ENCODE results near the gene KIF21B.
A peak's percentile ranks its signal among the peaks of the same experiment; 100 is the strongest.

Gene KIF21B

DNA sequence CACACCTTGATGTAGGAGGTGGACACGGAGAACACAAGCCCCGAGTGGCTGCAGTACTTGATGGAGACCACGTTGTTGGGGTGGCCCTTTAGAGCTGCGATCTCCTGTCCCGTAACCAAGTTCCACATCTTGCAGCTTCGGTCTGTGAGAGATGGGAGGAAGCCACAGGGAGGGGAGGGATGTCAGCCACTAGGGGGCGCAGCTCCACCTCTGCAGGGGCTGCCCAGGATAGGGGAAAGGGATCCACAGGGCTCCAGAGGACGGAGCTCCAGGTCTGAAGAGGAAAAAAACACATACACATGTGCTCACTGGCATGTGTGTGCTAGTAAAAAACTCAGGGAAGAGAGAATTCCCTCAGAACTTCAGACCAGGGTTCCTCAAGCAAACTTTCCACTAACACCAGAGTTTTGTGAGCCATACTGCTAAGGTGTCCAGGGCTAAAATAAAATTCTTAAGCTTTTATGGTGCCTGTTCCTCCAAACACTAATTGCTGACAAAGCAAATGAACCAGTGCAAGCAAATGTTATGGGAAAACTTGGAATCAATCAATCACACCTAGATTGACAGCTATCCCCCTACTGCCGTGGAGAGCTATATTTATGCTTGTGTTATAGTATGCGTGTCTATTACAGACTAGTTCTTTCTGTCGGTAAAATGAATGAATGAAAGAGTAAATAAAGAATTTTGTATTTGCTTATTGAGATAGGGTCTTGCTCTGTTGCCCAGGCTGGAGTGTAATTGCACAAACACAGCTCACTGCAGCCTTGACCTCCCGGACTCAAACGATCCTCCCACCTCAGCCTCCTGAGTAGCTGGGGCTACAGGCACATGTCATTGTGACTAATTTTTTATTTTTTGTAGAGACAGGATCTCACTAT lies 43.7 kb downstream of the KIF21B start:
- H3K4me1 Mint-ChIP-seq: no peaks in the 10 kb centered on the region
- H3K4me3 Mint-ChIP-seq: no peak overlapping the region
- H3K9me3 Mint-ChIP-seq: no peaks in the 10 kb centered on the region
- ATAC-seq: peak; percentile 67
- peak overlapping the region; percentile 82 for H3K27ac Mint-ChIP-seq
- H3K36me3 Mint-ChIP-seq: peaks cover 100% of the 10 kb centered on the region
- peak; percentile 64 to 82 for DNase-seq (ENCODE audit: low spot score in 2 of 2)

DNA sequence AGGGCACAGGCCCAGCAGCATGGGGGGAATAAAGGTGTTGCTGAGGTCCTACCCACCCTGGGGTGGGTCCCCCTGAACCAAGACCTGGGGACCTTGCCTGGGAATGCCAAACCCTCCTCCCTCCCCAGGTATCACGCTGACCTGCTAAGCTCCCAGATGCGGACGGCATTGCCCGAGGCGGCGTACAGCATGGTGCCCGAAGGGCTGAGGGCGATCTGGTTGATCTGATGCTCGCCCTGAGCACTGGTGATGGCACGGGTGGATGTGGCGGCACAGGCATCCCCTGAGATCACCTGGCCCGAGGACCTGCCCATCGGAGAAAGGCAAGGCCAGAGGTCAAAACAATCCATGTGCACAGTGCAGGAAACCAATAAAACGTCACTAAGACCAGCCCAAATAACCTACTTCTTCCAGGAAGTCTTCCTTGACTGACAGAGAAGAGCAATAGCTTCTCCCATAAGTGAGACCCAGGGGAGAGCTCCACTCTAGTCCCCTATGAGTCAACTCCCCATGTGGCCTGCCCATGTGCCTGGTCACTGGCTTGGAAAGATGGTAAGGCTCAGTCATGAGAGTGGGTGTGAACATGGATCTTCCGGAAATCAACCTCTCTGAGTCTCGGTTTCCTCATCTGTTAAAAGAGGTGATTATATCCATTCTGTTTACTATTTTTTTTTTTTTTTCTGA lies 46.3 kb downstream of the KIF21B start:
- Mint-ChIP-seq H3K27ac (no peak overlapping the region), H3K4me1 (no peaks in the 10 kb centered on the region), H3K36me3 (peaks cover 100% of the 10 kb centered on the region), H3K4me3 (no peak overlapping the region), H3K9me3 (no peaks in the 10 kb centered on the region)
- ATAC-seq: no peak
- DNase-seq (ENCODE audit: low spot score in 2 of 2): no peak

DNA sequence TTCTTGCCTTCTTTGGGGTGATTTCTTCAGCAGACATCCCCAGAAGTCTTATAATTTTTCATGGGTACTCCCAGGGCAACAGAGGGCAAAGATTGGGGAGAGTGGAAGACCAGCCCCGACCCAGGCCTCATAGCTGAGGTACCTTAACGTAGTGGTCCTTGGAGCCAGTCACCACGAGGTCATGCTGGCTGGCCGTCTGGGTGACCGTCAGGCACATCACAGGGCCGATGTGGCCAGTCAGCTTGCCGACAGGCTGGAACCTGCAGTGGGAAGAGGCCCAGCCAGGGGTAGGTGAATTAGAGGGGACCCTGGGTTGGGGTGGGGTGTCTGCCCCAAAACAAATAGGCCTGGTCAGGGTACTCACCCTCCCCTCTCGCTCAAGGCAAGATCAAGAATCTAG lies 46.9 kb downstream of the KIF21B start:
- peaks cover 100% of the 10 kb centered on the region for H3K36me3 Mint-ChIP-seq
- no peak overlapping the region for H3K4me3 Mint-ChIP-seq
- no peaks in the 10 kb centered on the region for H3K4me1 Mint-ChIP-seq
- no peak for ATAC-seq
- peak overlapping the region; percentile 29 for H3K27ac Mint-ChIP-seq
- no peaks in the 10 kb centered on the region for H3K9me3 Mint-ChIP-seq
- DNase-seq (ENCODE audit: low spot score in 2 of 2): no peak

DNA sequence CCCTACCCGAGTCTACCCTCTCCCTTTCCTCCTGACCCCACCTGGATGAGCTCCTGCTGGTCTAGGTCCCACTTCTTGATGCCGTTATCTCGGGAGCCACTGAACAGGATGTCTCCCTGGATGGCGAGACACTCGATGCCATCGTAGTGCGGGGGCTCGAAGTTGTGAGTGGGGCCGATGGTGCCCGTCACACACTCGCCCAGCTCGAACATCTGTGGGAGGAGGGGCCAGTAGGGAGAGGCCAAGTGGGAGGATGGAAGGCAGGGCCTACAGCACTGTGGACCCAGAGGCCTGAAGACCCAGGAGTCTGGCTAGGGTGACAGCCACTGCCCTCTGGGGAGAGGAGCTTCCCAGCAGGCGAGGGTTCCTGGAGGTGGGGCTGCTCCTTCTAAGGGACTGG lies 48.1 kb downstream of the KIF21B start:
- Mint-ChIP-seq H3K4me3 (no peak overlapping the region), H3K36me3 (peaks cover 100% of the 10 kb centered on the region), H3K27ac (no peak overlapping the region), H3K9me3 (no peaks in the 10 kb centered on the region), H3K4me1 (peaks cover 3% of the 10 kb centered on the region)
- DNase-seq (ENCODE audit: low spot score in 2 of 2) (no peak), ATAC-seq (no peak)

DNA sequence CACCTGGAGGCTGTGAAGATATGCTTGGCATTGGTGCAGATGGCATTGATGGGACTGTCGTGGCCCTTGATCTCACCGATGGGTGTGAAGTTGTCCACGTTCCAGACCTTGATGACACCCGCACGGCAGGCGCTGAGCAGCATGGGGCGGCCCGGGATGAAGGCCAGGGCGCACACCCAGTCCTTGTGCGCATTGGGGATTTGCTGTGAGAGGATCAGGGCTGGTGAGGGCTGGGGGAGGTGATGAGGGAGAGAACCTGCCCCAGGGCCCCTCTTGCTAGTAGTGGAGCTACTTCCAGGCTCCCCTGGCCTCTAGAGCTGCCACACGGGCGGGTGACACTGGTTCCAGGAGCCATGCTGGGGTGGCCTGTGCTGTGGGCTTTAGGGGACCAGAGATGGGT lies 48.8 kb downstream of the KIF21B start:
- no peaks in the 10 kb centered on the region for H3K9me3 Mint-ChIP-seq
- H3K4me3 Mint-ChIP-seq: no peak overlapping the region
- peaks cover 100% of the 10 kb centered on the region for H3K36me3 Mint-ChIP-seq
- H3K4me1 Mint-ChIP-seq: peaks cover 11% of the 10 kb centered on the region
- no peak for ATAC-seq
- no peak for DNase-seq (ENCODE audit: low spot score in 2 of 2)
- H3K27ac Mint-ChIP-seq: peak overlapping the region; percentile 50

- Mint-ChIP-seq H3K36me3 (peaks cover 100% of the 10 kb centered on the region), H3K4me1 (peaks cover 17% of the 10 kb centered on the region), H3K9me3 (no peaks in the 10 kb centered on the region), H3K4me3 (no peak overlapping the region), H3K27ac (peak overlapping the region; percentile 50)
- DNase-seq (ENCODE audit: low spot score in 2 of 2) (no peak), ATAC-seq (no peak)
Measured at GRCh38 chr1:200973937-200974657, 49.4 kb downstream of the KIF21B start.

GRCh38 chr1:200972985-200973742 lies 50.4 kb downstream of the KIF21B start:
- peaks cover 93% of the 10 kb centered on the region for H3K36me3 Mint-ChIP-seq
- peak overlapping the region; percentile 7 for H3K27ac Mint-ChIP-seq
- H3K4me3 Mint-ChIP-seq: no peak overlapping the region

GRCh38 chr1:200971955-200972711 lies 51.4 kb downstream of the KIF21B start:
- Mint-ChIP-seq H3K4me1 (peaks cover 17% of the 10 kb centered on the region), H3K36me3 (peaks cover 87% of the 10 kb centered on the region)
- no peak for ATAC-seq

More at GRCh38 chr1:200972985-200973742, 50.4 kb downstream of the KIF21B start:
- Mint-ChIP-seq H3K9me3 (no peaks in the 10 kb centered on the region), H3K4me1 (peaks cover 17% of the 10 kb centered on the region)
- DNase-seq (ENCODE audit: low spot score in 2 of 2) (no peak), ATAC-seq (no peak)

GRCh38 chr1:200971428-200971903 lies 52.0 kb downstream of the KIF21B start:
- H3K4me3 Mint-ChIP-seq: no peak overlapping the region
- H3K4me1 Mint-ChIP-seq: peaks cover 17% of the 10 kb centered on the region
- DNase-seq (ENCODE audit: low spot score in 2 of 2): no peak
- H3K36me3 Mint-ChIP-seq: peaks cover 84% of the 10 kb centered on the region
- H3K27ac Mint-ChIP-seq: no peak overlapping the region
- no peaks in the 10 kb centered on the region for H3K9me3 Mint-ChIP-seq
- ATAC-seq: no peak

More at GRCh38 chr1:200971955-200972711, 51.4 kb downstream of the KIF21B start:
- Mint-ChIP-seq H3K4me3 (no peak overlapping the region), H3K9me3 (no peaks in the 10 kb centered on the region), H3K27ac (no peak overlapping the region)
- DNase-seq (ENCODE audit: low spot score in 2 of 2): peak; percentile 47 to 74

GRCh38 chr1:200970771-200971427 lies 52.6 kb downstream of the KIF21B start:
- Mint-ChIP-seq H3K9me3 (no peaks in the 10 kb centered on the region), H3K4me1 (peaks cover 17% of the 10 kb centered on the region), H3K36me3 (peaks cover 84% of the 10 kb centered on the region), H3K4me3 (no peak overlapping the region), H3K27ac (peak overlapping the region; percentile 84)
- no peak for DNase-seq (ENCODE audit: low spot score in 2 of 2)
- ATAC-seq: no peak

DNA sequence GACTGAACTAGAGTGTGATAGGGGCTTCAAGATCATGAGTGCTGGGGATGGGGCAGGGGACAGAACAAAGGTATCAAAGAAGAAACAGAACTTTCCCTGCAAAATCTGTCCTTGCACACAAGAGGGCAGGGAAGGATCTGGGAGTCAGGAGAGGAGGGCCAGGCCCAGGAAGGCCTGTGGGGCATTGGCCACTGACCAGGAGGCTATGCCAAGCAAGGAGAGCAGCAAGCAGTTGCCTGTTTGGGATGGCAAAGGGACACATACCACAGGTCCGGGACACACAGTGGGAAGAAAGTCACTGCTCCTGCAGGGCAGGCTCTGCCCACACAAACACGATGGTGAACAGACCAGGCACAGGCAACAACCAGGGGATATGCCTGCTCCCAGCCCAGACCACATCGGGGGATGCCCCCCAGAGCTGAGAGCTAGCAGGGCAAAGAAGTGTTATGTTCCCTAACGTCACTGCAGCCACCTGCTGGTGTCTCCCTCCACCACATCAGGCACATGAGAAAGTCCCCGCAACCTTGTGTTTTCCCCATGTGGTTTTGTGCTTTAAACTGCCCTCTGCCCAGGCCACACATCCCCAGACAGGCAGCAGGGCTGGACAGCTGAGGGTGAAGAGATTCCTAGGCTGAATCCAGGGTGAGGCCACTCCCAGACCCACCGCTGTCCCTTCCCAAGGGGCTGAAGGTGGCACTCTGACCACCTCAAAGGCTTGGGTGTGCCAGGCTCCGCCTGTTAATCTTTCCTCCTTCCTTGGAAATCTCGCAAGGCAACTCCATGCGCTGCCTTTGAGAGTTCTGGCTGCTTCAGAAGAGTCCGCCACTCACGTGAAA lies 53.6 kb downstream of the KIF21B start:
- H3K36me3 Mint-ChIP-seq: peaks cover 82% of the 10 kb centered on the region
- H3K27ac Mint-ChIP-seq: peak overlapping the region; percentile 84
- H3K4me3 Mint-ChIP-seq: no peak overlapping the region
- DNase-seq (ENCODE audit: low spot score in 2 of 2): no peak
- peaks cover 17% of the 10 kb centered on the region for H3K4me1 Mint-ChIP-seq
- no peaks in the 10 kb centered on the region for H3K9me3 Mint-ChIP-seq
- ATAC-seq: peak; percentile 64

DNA sequence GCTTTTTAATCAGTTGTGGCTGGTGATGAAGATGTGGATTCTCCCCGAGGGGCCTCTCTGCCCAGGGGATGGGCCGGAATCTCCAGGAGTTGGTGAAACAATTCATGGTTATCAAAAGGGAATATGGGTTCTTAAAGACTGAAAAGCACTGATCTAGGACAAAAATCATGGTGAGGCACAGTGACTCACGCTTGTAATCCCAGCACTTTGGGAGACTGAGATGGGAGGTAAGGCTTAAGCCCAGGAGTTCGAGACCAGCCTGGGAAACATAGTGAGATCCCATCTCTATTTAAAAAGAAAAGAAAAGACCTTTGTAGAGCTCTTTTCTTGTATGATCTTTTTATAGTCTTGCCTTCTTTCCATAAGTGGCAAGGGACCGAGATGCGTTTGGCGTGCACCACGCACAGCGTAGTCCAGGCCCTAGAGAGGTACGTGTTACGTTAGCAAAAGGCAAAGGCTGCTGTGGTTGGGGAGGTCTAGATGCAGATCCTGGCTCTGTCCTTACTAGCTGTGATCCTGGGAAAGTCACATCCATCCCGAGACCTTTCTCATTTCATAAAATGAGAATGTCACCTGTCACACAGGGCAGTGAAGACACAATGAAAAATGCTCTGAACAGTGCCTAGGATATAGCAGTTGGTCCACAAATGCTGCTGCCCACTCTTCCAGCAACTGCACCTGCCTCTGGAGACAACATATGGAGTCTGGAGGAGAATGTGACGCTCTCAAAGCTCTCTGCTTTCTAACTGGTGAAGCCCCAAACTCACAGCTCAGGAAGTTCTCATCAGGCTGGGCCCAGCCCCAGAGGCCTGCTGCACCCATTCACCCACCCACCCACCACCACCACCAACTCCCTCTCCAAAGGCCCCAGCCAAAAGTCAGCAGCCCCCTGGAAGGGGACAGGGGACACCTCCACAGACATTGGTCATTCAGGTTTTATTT lies 54.8 kb downstream of the KIF21B start:
- Mint-ChIP-seq H3K4me1 (peaks cover 17% of the 10 kb centered on the region), H3K27ac (peak overlapping the region; percentile 84)
- DNase-seq (ENCODE audit: low spot score in 2 of 2): no peak

More for the DNA sequence above, 54.8 kb downstream of the KIF21B start:
- no peaks in the 10 kb centered on the region for H3K9me3 Mint-ChIP-seq
- no peak overlapping the region for H3K4me3 Mint-ChIP-seq
- ATAC-seq: no peak
- H3K36me3 Mint-ChIP-seq: peaks cover 70% of the 10 kb centered on the region
